SIG-M5 treated with dmso at 0.1 percent for 504 hours (cell line): ENCODE measurements around the gene SPARC.

Experiments
- DNase-seq: peaks from one replicate; lab custom pipeline; 2025; ENCODE audit not compliant: unreplicated experiment; lab: John Stamatoyannopoulos, UW

Gene SPARC

GRCh38 chr5:151661968-151662732, 24.6 kb downstream of the SPARC start:
- DNase-seq = no peak

- DNase-seq = no peak
Observed at GRCh38 chr5:151660616-151661495, 25.9 kb downstream of the SPARC start.

DNA sequence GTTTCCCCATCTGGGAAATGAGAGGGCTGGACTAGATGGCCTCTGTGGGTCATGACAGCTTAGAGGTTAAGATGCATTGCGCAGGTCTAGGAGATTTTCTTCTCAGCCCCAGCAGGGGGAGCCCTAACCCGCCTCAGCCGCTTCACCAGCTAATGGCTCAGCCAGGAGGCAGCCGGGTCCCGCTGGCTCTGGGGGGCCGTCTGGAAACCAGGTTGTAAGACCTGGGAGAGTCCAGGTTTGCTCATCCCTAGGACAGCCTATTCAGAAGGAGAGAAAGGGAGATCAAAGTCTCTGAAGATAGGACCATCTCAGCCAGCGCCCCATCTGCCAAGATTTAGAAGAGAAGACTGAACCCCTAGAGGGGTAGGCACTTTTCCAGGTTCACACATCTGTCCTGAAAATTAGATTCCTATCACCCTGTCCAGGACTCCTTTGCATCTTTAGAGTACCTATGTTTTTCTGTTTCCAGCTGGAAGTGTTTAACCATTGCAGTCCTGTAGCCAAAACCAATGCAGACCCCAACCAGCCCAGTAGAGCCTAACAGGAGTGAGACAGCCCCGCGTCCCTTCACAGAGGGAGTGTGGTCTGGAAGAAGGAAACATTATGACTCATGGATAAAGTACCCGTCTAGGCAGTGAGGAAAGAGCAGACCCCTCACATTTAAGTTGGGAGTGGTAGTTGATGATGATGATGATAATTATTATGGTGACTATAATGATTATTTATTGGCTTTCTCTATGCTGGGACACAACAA, 27.5 kb downstream of the SPARC start:
- DNase-seq = peak; percentile 84

- DNase-seq = no peak
Observed at GRCh38 chr5:151657114-151657513, 29.6 kb downstream of the SPARC start.

DNA sequence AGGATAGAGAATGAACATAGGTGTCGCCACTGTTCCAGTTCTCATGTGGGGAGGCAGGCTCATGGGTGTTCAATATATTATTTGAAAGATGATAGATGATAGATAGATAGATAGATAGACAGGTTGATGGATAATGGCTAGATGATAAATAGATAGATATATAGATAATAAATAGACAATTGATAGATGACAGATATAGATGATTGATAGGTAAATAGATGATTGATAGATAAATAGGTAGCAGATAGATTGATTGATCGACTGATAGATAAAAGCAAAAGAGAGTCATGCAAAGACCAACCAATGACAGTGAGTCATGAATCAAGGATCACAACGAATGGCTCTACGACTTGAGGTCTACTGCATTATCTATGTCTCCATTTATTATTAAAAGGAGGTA, 30.4 kb downstream of the SPARC start:
- no peak for DNase-seq

DNA sequence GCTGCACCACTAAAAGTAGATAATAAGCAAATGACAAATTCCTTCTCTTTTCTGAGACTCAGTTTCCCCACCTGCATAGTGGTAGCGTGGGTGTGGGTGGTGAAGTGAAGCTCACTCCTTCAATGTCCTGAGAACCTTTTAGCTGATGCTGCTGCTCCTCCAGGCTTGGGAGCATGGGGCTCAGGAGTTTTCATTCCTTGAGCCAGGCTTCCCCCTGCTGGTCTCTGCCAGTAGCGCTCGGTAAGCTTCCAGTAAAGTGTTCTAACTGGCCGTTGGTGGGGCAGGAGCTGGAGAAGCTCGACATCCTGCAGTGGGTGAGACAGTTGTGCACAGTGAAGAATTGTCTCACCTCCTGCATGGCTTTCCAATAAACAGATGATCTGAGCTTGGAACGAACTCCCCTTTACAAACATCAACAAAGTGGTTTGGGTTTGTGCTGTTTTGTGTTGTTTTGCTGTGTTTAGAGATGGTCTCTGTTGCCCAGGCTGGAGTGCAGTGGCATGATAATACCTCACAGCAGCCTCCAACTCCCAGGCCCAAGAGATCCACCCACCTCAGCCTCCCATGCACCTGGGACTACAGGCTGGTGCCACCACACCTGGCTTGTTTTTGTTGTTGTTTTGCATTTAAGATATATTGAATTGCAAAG, 34.6 kb downstream of the SPARC start:
- peak; percentile 72 for DNase-seq

GRCh38 chr5:151648988-151649387, 37.7 kb downstream of the SPARC start:
- no peak for DNase-seq

GRCh38 chr5:151648089-151648488, 38.6 kb downstream of the SPARC start:
- DNase-seq = no peak

- peak; percentile 74 for DNase-seq
Observed at GRCh38 chr5:151647320-151647861, 39.3 kb downstream of the SPARC start.

GRCh38 chr5:151646334-151646733, 40.4 kb downstream of the SPARC start:
- DNase-seq = no peak

GRCh38 chr5:151643388-151643787, 43.3 kb downstream of the SPARC start:
- DNase-seq = peak; percentile 76

GRCh38 chr5:151642472-151643140, 44.1 kb downstream of the SPARC start:
- no peak for DNase-seq

DNA sequence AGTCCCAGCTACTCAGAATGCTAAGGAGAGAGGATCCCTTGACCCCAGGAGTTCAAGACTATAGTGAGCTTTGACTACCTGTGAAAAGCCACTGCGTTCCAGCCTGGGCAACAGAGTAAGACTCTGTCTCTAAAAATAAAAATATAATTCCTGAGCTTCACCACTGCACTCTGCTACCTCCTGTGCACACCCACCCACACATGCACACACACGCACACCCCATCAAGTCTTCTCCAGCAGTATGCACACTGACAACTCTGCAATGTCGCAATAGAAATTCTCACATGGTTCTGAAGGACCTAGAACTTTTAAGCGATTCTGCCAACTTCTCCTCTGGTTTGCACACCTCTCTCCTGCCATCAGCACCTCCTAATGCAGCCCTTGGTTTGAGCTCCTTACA, 48.1 kb downstream of the SPARC start:
- no peak for DNase-seq

DNA sequence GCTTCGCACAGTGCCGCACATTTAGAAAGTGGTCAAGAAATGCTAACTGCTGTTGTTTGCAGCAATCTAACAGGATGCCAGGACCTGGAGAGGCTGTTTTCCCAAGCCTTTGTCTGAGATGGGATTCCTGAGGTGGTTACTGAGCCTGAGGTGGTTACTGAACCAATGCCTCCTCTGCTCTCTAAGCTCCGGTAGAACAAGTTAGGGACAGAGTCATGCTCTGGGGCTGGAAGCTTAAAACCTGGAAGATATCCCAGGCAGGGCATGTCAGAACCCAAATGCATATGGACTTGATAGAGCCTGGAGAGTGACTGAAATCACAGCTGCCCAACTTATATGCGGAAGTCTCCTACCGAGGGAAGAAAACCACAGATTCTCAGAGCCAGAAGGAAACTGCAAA, 49.0 kb downstream of the SPARC start:
- no peak for DNase-seq

DNA sequence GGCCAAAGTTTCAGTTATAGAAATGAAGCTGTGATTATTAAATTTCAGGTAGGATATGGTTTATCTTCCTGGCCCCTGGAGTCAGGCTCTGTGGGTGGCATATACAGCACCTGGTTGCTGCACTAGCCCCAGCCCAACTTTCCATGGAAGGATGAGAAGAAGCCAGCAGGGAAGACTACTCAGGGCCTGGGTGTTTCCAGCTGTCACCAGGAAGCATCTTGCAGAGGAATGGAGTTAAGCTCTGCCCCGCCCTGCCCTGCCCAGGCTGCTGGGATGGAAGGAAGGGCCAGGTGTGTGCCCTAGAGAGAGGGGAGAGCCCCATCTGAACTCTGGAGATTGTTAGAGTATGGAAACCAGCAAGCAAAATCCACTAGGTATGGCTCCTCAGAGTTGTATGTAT, 52.8 kb downstream of the SPARC start:
- no peak for DNase-seq

- DNase-seq = no peak
Observed at GRCh38 chr5:151632941-151633340, 53.8 kb downstream of the SPARC start.

DNA sequence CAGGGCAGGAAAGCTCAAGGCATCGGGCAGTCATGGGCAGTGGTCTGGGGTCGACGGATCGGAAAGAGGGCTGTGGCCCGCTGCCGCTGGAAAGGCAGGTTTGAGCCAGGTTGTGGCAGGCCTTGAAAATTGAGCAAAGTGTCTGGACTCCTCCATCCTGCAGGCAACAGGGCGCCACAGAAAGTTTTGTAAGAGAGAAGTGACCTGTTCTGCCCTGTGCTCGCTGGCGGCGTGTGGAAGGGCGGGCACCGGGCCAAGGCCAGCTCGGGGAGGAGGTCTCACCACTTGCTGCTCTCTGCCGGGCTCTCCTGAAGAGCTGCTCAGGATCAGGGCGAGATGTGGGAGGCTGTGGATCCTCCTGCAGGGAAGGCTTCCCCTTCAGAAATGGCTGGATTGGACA, 54.2 kb downstream of the SPARC start:
- DNase-seq = no peak

- no peak for DNase-seq
Observed at GRCh38 chr5:151631941-151632340, 54.8 kb downstream of the SPARC start.

- DNase-seq = no peak
Observed at GRCh38 chr5:151630088-151630487, 56.6 kb downstream of the SPARC start.

- DNase-seq = no peak
Observed at GRCh38 chr5:151628112-151628823, 58.4 kb downstream of the SPARC start.
